MG63 (cell line): ENCODE results near the gene MTOR. TPM values are rescaled to one million over a fixed set of nuclear protein-coding genes. Genes with fewer than 3 reads are reported as not detected.
A peak's percentile ranks its signal among the peaks of the same experiment; 100 is the strongest.

Experiments used
- DNase-seq: peaks from one replicate; pipeline ENCODE4 v3.0.0-alpha.2; 2020
- H3K27me3 ChIP-seq: fragments of 250-450 bp; sonication (Bioruptor Pico); 2 replicates; pipeline ENCODE4 v1.5.1; 2020; ENCODE audit warnings: mild to moderate bottlenecking, moderate library complexity
- H3K36me3 ChIP-seq: fragments of 250-450 bp; sonication (Bioruptor Pico); 2 replicates; pipeline ENCODE4 v1.5.1; 2020; ENCODE audit warnings: mild to moderate bottlenecking, moderate library complexity
- H3K4me3 ChIP-seq: fragments of 250-450 bp; sonication (Bioruptor Pico); 2 replicates; pipeline ENCODE4 v1.5.1; 2020; ENCODE audit warnings: mild to moderate bottlenecking, moderate library complexity
- H3K9me3 ChIP-seq: fragments of 250-450 bp; sonication (Bioruptor Pico); 2 replicates; pipeline ENCODE4 v1.5.1; 2020; ENCODE audit warnings: mild to moderate bottlenecking, moderate library complexity
- total RNA-seq: library from RNA; depleted of rRNA; stranded (reverse); fragments of >200 nt; shearing (Covaris generic); gene quantifications from 2 replicates; pipeline ENCODE4 v1.2.3, GENCODE V29; 2014; ENCODE audit warnings: low replicate concordance

The MTOR gene
- total RNA-seq, 1 experiment from 2014 or later, result 12.2 TPM

GRCh38 chr1:11252538-11252937 is 9.8 kb downstream of the MTOR start:
- Histone ChIP-seq H3K27me3 (no peaks in the 10 kb centered on the region), H3K9me3 (no peaks in the 10 kb centered on the region), H3K36me3 (peaks cover 37% of the 10 kb centered on the region), H3K4me3 (no peak overlapping the region)
- DNase-seq, result no peak

DNA sequence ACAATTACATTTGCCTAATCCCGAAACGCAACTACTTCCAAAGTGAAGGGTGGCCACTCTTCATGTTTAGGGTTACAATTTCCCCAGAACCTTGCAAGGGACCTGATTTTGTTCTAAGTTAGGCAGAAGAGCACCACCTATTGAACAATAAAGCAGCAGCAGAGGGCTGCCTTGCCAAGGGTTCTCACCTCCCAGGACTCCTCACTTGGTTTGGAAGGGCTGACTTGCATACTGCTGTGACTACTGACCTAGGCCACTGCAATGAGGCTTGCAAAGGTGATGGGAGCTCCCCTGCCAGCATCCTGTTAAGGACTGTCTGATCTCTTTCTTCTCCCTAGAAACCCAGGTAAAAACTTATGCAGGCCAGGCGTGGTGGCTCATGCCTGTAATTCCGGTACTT is 14.2 kb downstream of the MTOR start:
- H3K27me3 ChIP-seq, result no peaks in the 10 kb centered on the region
- H3K4me3 ChIP-seq, result no peak overlapping the region
- H3K36me3 ChIP-seq, result peaks cover 39% of the 10 kb centered on the region
- no peaks in the 10 kb centered on the region for H3K9me3 ChIP-seq
- no peak for DNase-seq

DNA sequence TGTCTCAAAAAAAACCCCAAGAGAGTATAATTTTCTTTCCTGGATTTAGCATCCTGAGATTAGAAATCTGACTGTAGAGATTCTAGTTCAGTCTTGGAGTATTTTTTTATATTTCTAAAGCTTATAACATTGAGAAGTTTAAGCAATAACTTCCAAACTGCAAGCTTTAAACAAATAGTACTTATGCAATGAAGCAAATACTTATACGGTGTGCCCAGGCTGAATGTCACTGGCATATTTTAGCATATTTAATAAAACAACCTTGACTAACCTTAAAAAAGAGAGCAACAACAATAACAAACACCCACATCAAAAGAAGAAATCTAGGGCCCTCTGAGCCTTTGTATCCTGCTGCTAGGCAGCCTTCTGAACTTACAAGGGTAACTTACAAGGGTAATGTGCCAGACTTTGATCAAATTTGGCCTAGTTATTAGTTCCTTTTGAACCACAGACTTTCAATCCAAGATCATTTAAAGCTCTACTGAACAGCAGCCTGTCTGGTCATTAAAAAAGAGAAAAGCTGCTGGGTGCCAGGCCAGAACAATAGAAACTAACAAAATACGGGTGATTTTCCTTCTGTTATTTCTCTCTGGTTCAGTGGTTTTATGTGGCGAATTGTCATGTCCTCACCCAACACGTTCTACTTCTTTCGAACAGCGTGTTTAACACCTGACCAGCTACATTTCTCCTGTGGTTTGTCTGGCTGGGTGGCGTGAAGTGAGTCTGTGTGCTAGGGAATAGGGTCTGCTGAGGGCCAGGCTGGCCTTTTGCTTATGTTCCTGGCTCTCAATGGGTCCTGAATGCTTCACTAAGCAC is 16.2 kb downstream of the MTOR start:
- no peaks in the 10 kb centered on the region for H3K27me3 ChIP-seq
- no peak overlapping the region for H3K4me3 ChIP-seq
- H3K9me3 ChIP-seq, result no peaks in the 10 kb centered on the region
- no peak for DNase-seq
- peaks cover 40% of the 10 kb centered on the region for H3K36me3 ChIP-seq

- H3K9me3 ChIP-seq, result no peaks in the 10 kb centered on the region
- no peaks in the 10 kb centered on the region for H3K27me3 ChIP-seq
- peaks cover 45% of the 10 kb centered on the region for H3K36me3 ChIP-seq
- DNase-seq, result no peak
- no peak overlapping the region for H3K4me3 ChIP-seq
These were observed 17.1 kb downstream of the MTOR start for GRCh38 chr1:11245248-11245647.

DNA sequence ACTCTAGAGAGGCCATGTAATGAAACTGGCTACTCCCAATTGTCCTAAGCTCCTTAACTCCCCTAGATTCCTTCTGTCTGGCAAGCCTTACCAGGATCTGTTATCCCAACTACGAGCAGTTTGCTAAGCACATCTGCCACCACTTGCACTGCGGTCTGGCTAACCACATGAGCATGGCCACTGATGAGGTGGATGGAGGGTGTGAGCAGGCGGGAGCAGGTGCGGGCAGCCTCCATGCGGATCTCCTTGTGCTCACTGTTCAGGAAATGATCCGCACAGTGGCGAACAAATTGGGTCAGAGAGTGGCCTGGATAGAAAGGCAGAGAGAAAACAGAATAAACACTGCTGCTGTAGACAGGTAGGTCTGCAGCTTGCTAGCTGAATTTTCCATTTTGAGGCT is 24.0 kb downstream of the MTOR start:
- no peaks in the 10 kb centered on the region for H3K9me3 ChIP-seq
- H3K4me3 ChIP-seq, result no peak overlapping the region
- no peaks in the 10 kb centered on the region for H3K27me3 ChIP-seq
- no peak for DNase-seq
- peaks cover 58% of the 10 kb centered on the region for H3K36me3 ChIP-seq

DNA sequence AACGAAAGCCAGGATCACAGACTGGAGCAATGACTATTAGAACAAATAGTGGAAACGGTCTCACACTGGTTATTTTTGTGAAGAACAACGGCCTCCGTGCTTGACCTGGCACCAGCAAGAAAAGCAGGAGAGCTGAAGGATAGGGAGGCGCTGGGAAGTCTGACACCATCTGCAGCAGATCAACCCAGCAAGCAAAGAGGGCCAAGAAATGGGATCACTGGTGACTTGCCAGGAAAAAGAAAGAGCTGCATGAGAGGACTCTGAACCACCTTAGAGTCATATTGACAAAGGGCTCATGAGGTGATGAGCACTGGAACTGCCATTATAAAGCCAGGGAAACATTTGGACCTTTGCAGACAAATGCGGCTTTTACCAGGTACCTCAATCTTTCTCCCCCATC is 25.0 kb downstream of the MTOR start:
- Histone ChIP-seq H3K36me3 (peaks cover 62% of the 10 kb centered on the region), H3K9me3 (no peaks in the 10 kb centered on the region), H3K27me3 (no peaks in the 10 kb centered on the region), H3K4me3 (no peak overlapping the region)
- DNase-seq, result no peak

- Histone ChIP-seq H3K4me3 (no peak overlapping the region), H3K9me3 (no peaks in the 10 kb centered on the region), H3K27me3 (no peaks in the 10 kb centered on the region), H3K36me3 (peaks cover 69% of the 10 kb centered on the region)
- no peak for DNase-seq
These were observed 29.1 kb downstream of the MTOR start for GRCh38 chr1:11233208-11233607.

GRCh38 chr1:11229203-11229602 is 33.1 kb downstream of the MTOR start:
- Histone ChIP-seq H3K36me3 (peaks cover 64% of the 10 kb centered on the region), H3K4me3 (no peak overlapping the region), H3K9me3 (no peaks in the 10 kb centered on the region), H3K27me3 (no peaks in the 10 kb centered on the region)
- DNase-seq, result no peak

DNA sequence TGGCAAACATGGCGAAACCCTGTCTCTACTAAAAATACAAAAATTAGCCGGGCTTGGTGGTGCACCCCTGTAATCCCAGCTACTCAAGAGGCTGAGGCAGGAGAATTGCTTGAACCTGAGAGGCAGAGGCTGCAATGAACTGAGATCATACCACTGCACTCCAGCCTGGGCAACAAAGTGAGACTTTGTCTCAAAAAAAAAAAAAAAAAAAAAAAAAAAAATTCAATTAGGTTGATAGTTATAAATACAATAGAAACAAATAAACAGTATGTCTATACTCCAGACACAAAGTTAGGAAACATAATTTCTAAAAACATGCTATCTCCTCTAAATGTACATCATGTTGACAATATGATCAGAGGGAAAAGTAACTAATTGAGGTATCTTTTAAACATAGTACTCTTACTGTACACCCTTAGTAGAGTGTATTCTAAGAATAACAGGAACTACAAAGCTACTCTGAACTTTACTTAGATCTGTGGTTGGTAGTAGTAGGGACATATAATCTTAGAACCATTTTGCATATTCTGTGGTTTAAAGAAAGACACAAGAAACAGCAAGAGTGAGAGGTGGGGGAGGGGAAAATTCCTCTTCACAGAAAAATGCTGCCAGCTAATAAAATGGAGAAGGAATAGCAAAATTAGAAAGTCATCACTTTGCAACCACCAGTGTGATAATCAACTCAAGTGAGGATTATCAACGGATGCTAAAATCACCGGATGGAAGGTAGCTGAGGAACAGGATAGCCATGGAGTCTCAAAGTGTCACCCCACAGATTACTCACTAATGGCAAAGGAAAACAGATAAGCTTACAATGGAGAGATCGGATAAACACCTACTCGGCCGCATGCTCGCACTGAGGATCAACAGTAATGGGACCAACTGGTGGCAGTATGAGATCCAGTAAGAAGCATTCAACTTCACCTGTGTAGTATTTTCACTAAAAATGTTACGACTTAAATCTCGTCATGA is 35.0 kb downstream of the MTOR start:
- DNase-seq, result no peak
- H3K27me3 ChIP-seq, result no peaks in the 10 kb centered on the region
- no peaks in the 10 kb centered on the region for H3K9me3 ChIP-seq
- H3K4me3 ChIP-seq, result no peak overlapping the region
- peaks cover 58% of the 10 kb centered on the region for H3K36me3 ChIP-seq

DNA sequence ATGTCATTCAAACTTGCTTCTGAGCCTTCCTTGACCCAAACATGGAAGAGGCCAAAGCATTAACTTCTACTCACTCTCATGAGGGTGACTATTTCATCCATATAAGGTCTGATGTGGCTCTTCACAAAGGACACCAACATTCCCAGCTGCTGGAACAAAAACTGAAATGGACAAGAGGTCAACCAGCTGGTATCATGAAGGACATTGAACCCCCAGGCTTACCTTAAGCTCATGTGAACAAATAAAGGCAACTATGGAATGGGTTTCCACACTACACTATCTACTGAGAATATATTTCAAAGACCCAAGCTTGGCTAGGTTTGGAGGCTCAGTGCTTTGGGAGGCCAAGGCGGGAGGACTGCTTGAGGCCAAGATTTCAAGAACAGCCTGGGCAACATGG is 46.3 kb downstream of the MTOR start:
- Histone ChIP-seq H3K27me3 (no peaks in the 10 kb centered on the region), H3K4me3 (no peak overlapping the region), H3K36me3 (peaks cover 45% of the 10 kb centered on the region), H3K9me3 (no peaks in the 10 kb centered on the region)
- DNase-seq, result no peak

DNA sequence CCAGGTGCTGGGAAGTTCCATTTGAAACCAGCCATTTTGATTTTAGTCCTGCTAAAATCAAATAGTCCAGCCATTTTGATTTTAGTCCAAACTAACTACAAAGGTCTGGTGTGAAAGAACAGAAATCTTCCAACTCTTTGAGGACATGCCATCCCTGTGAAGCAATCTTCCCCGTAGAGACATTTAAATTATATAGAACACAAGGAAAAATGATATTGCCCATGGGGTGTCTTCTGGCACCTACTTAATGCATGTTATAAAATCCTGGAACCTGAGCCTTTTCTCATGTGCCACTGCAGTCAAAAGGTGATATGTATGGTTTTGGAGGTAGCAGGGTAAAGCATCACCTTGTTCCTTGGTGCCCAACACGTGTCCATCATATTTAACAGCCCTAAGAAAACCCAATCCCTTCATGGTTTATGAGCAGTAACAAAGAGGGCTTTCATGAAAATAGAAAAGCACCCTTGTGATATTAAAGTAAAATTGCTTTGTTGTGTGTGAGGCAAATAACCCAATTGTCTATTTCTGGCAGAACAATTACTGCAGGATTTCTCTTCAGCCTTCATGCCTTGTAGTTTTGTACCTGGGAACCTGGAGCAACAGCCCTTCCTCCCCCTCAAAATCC is 46.9 kb downstream of the MTOR start:
- Histone ChIP-seq H3K9me3 (no peaks in the 10 kb centered on the region), H3K36me3 (peaks cover 49% of the 10 kb centered on the region), H3K4me3 (no peak overlapping the region), H3K27me3 (no peaks in the 10 kb centered on the region)
- no peak for DNase-seq

- no peak overlapping the region for H3K4me3 ChIP-seq
- H3K9me3 ChIP-seq, result no peaks in the 10 kb centered on the region
- peaks cover 54% of the 10 kb centered on the region for H3K36me3 ChIP-seq
- no peaks in the 10 kb centered on the region for H3K27me3 ChIP-seq
- DNase-seq, result no peak
These were observed 47.5 kb downstream of the MTOR start for GRCh38 chr1:11214698-11215380.

DNA sequence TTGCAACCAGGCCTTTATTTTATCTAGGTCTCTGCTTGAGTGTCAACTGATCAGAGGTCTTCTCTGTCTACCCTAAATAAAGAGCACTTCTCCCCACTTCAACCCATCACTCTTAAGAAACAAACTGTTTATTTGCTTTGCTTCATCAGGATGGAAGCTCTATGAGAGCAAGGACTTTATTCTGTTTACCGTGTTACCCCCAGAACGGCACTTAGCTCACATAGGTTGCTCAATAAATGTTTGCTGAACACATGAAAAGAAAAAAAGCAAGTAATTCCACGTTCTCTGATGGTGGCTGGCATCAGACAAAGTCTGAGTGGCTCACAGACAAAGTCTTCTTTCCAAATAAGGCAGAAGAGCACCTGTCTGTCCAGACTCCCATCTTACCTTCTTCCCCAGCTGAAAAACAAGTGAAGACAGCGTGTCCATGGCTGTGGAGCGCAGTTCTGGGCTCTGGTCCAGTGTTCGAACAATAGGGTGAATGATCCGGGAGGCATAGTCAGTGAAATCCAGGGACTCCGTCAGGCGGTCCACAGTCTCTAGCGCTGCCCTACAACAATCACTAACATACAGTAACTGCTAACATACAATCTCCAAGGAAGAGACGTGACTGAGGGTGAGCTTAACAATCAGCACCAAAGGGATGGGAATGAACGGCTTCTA is 50.3 kb downstream of the MTOR start:
- no peak for DNase-seq
- Histone ChIP-seq H3K27me3 (no peaks in the 10 kb centered on the region), H3K36me3 (peaks cover 72% of the 10 kb centered on the region), H3K4me3 (no peak overlapping the region), H3K9me3 (no peaks in the 10 kb centered on the region)

DNA sequence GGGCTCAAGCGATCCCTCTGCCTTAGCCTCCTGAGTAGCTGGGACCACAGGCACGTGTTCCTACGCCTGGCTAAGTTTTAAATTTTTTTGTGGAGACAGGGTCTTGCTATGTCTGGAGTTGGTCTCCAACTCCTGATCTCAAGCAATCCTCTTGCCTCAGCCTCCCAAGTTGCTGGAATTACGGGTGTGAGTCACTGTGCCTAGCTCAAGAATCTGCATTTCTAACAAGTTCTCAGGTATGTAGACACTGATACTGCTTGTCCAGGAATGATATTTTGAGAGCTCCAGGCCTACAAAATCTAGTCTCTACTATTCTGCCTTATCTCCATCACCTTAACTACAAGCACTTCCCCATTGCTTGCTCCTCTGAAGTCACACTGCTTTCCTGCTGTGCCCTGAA is 50.9 kb downstream of the MTOR start:
- Histone ChIP-seq H3K4me3 (no peak overlapping the region), H3K9me3 (no peaks in the 10 kb centered on the region), H3K27me3 (no peaks in the 10 kb centered on the region), H3K36me3 (peaks cover 69% of the 10 kb centered on the region)
- no peak for DNase-seq

DNA sequence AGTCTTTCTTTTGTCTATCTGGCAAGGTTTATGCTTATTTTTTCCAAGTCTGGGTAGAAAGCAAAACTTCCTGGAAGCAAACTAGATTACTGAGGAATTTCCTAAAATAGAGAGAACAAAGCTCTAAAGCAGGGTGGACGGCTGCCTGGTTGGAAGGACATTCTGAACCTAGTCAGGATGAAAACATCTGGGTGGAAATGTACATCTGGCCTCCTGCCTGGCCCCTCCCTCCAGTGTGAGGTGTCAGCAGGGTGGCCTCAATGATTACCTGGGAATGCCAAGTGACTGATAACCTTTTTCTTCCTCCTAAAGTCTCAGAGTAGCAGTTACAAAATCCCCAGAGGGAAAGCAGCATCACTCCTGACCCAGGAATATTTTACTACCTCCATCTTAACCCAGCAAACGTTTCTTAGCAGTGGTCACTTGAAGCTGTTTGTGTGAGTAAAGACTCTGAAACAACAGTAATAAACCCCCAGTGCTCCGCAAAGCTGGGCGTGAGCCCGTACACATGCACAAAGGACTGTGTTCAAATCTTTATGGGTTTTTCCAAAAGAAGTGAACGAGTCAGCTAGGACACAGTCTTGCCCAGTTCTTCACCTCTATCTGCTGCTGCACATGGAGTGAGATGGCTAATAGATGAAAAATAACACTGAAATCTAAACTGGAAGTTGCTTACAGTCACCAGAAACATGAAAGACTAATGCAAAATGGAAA is 54.3 kb downstream of the MTOR start:
- H3K36me3 ChIP-seq, result peaks cover 60% of the 10 kb centered on the region
- H3K9me3 ChIP-seq, result no peaks in the 10 kb centered on the region
- DNase-seq, result peak; percentile 20
- no peaks in the 10 kb centered on the region for H3K27me3 ChIP-seq
- H3K4me3 ChIP-seq, result no peak overlapping the region
